NT2/D1 (cell line): ENCODE measurements around the gene RAB3C.

Experiments
- DNase-seq: peaks from one replicate; pipeline ENCODE4 v3.0.0-alpha.2; 2011; ENCODE audit warnings: low read depth, low spot score
- H3K27me3 ChIP-seq: 2 replicates; pipeline ENCODE4 v1.6.0; 2011; ENCODE audit warnings: mild to moderate bottlenecking; ENCODE audit not compliant: insufficient read length, insufficient read depth
- H3K36me3 ChIP-seq: 2 replicates; pipeline ENCODE4 v1.6.1; 2011; ENCODE audit warnings: mild to moderate bottlenecking, low read length, mixed read lengths; ENCODE audit not compliant: insufficient read depth, insufficient read length
- H3K4me1 ChIP-seq: 2 replicates; pipeline ENCODE4 v1.5.1; 2011; ENCODE audit not compliant: insufficient read depth, insufficient read length
- H3K4me3 ChIP-seq: 2 replicates; pipeline ENCODE4 v1.5.1; 2011; ENCODE audit warnings: low read depth; ENCODE audit not compliant: insufficient read length
- H3K9ac ChIP-seq: 2 replicates; pipeline ENCODE4 v1.6.0; 2011; ENCODE audit warnings: low read depth; ENCODE audit not compliant: insufficient read length
- H3K9me3 ChIP-seq: 2 replicates; pipeline ENCODE4 v1.5.1; 2011; ENCODE audit warnings: mild to moderate bottlenecking, low read length; ENCODE audit not compliant: insufficient read depth
- SUZ12 ChIP-seq: IDR thresholded peaks from 2 replicates; pipeline ENCODE4 v1.6.1; 2011; ENCODE audit not compliant: insufficient read length, insufficient read depth; ENCODE audit errors: extremely low read depth
- YY1 ChIP-seq: IDR thresholded peaks from 2 replicates; pipeline ENCODE4 v1.6.1; 2011; ENCODE audit not compliant: insufficient read length, insufficient read depth
- ZNF274 ChIP-seq: IDR thresholded peaks from 2 replicates; pipeline ENCODE4 v1.6.1; 2011; ENCODE audit warnings: mild to moderate bottlenecking, low read depth, low read length

RAB3C gene

DNA sequence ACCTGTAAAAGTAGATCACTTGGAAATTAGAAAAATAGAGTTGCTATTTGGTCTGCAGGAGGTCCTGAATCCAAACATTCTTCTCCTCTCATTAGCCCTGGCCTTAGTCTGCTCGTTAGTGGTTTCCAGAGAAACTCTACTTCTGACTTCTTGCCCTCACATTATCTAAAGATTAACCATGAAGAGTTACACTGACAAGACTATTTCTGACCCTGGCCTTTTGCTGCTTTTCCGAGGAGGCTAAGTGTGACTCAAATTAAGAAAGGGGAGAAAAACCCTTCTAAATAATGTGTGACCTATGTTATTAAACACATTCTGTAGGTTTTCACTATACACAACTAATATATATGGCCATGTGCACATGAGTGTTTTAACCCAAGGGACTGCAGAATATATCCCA lies 302.4 kb downstream of the RAB3C start:
- no peaks in the 10 kb centered on the region for H3K9me3 ChIP-seq
- DNase-seq = no peak
- H3K9ac ChIP-seq = no peak overlapping the region
- no peaks in the 10 kb centered on the region for H3K27me3 ChIP-seq
- no peaks in the 10 kb centered on the region for H3K4me1 ChIP-seq
- H3K36me3 ChIP-seq = no peaks in the 10 kb centered on the region
- TF ChIP-seq YY1 (no peak), SUZ12 (no peak), ZNF274 (no peak)
- H3K4me3 ChIP-seq = no peak overlapping the region

DNA sequence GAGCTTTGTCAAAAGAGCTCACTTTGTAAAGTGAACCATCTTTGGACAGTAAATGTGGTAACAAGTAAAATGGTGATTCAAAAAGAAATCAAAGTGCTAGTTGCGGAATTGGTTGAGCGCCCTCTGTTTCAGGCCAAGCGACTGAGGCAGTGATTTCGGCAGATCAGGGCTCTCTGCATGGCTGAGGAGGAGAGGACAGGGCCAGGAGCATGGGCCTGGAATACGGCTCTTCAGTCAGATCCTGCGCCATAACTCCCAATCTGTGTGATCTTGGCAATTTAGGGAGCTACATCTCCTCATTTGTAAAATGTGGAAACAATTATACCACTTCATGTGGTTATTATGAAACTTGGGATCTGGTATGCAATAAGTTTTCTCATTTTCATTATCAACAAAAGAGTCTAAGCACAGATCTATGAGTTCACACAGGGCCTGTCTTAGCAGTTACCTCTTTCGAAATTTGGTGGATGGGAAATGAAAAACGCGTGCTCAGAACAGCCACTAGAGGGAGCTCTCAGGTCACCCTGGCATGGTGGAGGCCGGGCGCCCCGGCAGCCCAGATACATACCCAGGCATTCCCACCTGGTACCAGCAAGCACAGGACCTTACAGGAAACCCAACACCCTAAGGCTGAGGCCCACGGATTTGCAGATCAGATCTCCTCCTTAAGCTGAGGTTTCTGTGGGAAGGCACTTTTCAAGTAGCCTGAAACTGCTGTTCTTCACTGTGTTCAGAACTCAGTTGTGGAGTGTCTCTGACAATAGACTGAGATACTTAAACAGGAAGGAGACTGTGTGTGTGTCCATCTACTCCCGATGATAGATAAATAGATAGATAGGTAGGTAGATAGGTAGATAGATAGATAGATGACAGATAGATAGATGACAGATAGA lies 303.7 kb downstream of the RAB3C start:
- H3K27me3 ChIP-seq = no peaks in the 10 kb centered on the region
- H3K4me3 ChIP-seq = no peak overlapping the region
- DNase-seq = peak; percentile 23
- H3K9me3 ChIP-seq = no peaks in the 10 kb centered on the region
- TF ChIP-seq ZNF274 (no peak), SUZ12 (no peak), YY1 (no peak)
- no peak overlapping the region for H3K9ac ChIP-seq
- no peaks in the 10 kb centered on the region for H3K36me3 ChIP-seq
- H3K4me1 ChIP-seq = no peaks in the 10 kb centered on the region

DNA sequence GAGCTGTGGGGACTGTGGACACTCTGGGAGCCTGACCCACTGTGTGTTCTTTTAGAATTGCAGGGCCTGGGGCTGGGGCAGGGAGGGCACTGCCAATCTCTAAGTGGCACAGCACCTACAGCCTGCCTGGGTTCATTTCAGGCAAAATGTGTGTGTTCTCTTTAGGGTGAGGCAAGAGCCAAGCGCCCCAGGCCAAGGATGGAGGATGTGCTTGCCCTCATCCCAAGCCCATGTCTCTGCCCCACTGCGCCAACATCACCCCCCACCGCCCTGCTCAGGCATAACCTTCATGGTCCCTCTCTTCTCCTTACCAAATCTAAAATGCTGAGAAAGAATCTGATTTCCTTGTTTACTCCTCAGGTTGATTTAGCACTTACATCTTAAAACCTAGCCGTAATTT lies 304.4 kb downstream of the RAB3C start:
- TF ChIP-seq ZNF274 (no peak), SUZ12 (no peak), YY1 (no peak)
- no peaks in the 10 kb centered on the region for H3K36me3 ChIP-seq
- no peaks in the 10 kb centered on the region for H3K27me3 ChIP-seq
- DNase-seq = no peak
- H3K4me3 ChIP-seq = no peak overlapping the region
- H3K9ac ChIP-seq = no peak overlapping the region
- H3K4me1 ChIP-seq = no peaks in the 10 kb centered on the region
- H3K9me3 ChIP-seq = no peaks in the 10 kb centered on the region

DNA sequence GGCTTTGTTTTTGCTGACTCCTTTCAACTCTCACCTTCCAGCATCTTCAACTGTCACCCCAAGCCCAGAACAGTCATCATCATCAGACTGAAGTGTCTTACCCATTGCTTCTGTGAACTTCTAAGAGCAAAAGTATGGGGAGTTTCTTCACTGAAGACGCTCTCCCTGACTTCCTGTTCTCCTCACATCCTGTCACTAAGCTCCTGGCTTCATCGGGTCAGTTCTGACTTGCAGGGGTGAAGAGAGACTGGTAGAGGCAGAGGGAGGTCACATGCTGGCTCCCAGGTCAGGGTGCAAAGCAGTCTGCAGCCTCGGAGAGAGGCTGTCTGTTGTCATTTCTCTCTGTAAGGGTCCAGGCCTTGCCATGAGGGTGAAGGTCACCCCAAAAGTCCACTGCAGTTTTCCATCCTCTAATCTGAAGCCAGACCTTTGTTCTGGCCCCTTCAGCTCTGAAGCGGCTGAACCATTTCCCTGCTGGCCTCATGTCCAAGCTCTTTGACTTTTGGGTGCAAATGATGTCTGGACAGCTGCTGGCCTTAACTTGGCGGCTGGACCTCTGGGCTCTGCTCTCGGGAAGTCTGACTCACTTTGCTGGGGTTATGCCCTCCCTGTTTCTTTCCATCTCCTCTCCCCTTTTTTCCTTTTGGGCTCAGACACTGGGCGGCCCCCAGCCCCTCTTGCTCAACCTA lies 305.0 kb downstream of the RAB3C start:
- Histone ChIP-seq H3K9ac (no peak overlapping the region), H3K4me1 (no peaks in the 10 kb centered on the region), H3K9me3 (no peaks in the 10 kb centered on the region), H3K36me3 (no peaks in the 10 kb centered on the region), H3K27me3 (no peaks in the 10 kb centered on the region), H3K4me3 (no peak overlapping the region)
- TF ChIP-seq SUZ12 = no peak
- no peak for DNase-seq

DNA sequence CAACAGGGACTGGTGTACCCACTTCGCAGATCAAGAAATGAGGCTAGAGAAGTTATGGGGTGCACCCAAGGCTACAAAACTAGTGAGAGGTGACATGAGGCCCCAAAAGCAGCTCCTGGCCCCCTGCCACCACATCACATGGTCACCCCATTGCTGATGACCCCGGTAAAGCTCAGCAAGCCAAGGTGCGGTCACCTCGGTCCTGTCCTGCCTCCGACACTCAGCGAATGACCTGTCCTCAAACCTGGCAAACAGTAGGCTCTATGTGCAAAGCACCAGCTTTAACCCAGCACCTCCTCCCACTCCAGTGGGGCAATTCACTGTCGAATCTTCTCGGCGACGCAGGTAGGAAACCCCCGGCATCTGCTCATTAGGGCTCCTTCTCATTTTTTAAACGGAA lies 307.4 kb downstream of the RAB3C start:
- no peak overlapping the region for H3K4me3 ChIP-seq
- no peaks in the 10 kb centered on the region for H3K27me3 ChIP-seq
- no peak for DNase-seq
- H3K36me3 ChIP-seq = no peaks in the 10 kb centered on the region
- no peak overlapping the region for H3K9ac ChIP-seq
- TF ChIP-seq YY1 = no peak
- TF ChIP-seq SUZ12 = no peak
- TF ChIP-seq ZNF274 = no peak
- no peaks in the 10 kb centered on the region for H3K4me1 ChIP-seq
- H3K9me3 ChIP-seq = no peaks in the 10 kb centered on the region

DNA sequence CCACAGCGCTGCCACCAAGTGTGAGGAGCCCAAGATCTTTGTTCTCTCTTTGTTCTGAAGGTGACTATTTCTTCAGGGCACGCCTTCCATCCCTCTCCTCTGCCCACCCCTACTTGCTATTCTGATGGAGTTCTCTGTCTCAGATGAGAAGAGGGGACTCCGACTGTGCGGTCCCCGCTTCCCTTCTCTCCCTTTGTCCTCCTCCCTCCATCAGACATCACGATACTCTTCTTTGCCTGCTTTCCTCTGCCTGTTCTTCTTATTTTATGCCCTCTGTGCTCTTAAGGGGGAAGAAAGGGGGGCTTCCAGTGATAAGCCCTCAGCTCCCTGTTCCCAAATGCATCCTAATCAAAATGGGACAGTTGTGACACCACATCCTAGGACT lies 307.8 kb downstream of the RAB3C start:
- Histone ChIP-seq H3K36me3 (no peaks in the 10 kb centered on the region), H3K9ac (no peak overlapping the region), H3K9me3 (no peaks in the 10 kb centered on the region), H3K27me3 (no peaks in the 10 kb centered on the region), H3K4me1 (no peaks in the 10 kb centered on the region), H3K4me3 (no peak overlapping the region)
- DNase-seq = no peak
- TF ChIP-seq SUZ12 (no peak), ZNF274 (no peak), YY1 (no peak)
